HT-29 (cell line): ENCODE results near the gene TSHB. TPM values are rescaled to one million over a fixed set of nuclear protein-coding genes. Genes with fewer than 3 reads are reported as not detected.
"Not testable (repeated sequence)": the region's sequence is repeated elsewhere in the genome, so short reads cannot be mapped to it uniquely, and the experiment has no call there.

Experiments used
- DNase-seq: peaks from one replicate; pipeline ENCODE4 v3.0.0-alpha.2; 2015; ENCODE audit warnings: low spot score
- total RNA-seq: library from RNA; depleted of rRNA; stranded (reverse); fragments of >200 nt; shearing (Covaris generic); gene quantifications from 2 replicates; pipeline ENCODE4 v1.2.3, GENCODE V29; 2014; rRNA removed

Gene TSHB
- total RNA-seq: not detected in 2 replicates

- no peak for DNase-seq
Measured at GRCh38 chr1:115029526-115029925, at the start of gene TSHB. TSS of gene TSHB (plus strand) at chr1:115029826. CDS start at chr1:115033363, 3,537 bp downstream.

DNA sequence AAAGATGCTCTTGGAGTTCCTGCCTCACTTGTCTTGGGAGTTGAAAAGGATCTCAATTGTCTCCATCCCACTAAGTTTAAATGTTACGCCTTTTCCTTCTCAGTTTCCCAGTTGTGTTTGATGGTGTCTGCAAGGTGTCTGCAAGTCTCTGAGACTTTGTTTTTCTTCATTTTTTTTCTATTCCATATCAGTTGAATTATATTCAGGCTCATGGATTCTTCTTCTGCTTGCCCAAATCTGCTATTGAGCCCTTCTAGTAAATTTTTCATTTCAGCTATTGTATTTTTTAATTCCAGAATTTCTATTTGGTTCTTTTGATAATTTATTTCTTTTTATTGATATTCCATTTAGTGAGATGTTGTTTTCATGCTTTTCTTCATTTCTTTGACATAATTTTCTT is 47.4 kb upstream of the TSHB start:
- no peak for DNase-seq

DNA sequence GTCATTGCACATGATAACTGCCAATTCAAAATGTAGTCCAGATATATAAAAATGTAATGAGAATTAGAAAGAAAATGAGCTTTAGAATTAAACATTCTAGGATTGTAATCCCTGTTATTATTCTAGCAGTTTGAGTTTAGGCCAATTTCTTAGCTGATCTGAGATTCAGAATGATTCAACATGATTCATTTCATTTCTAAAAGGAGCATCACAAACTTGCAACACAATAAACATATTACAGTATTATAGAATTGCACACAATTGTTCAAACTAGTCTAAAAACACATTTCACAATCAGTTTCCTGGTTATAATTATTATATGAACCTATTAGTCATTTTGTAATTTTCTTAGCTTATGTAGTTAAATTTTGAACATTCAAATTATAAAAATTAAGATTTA is 43.3 kb upstream of the TSHB start:
- DNase-seq: no peak

DNA sequence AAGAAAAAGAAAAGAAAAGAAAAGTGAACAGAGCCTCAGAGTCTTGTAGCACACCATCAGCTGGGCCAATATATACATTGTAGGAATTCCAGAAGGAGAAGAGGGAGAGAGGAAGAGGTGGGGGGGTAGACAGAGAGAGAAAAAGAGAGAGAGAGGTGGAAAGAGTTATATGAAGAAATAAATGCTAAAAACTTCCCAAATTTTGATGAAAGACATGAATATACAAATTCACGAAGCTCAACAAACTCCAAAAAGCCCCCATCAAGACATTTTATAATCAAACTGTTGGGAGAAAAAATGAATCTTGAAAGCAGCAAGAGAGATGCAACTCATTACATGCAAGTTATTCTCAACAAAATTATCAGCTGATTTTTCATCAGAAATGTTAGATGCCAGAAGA is 41.5 kb upstream of the TSHB start:
- DNase-seq: no peak

DNA sequence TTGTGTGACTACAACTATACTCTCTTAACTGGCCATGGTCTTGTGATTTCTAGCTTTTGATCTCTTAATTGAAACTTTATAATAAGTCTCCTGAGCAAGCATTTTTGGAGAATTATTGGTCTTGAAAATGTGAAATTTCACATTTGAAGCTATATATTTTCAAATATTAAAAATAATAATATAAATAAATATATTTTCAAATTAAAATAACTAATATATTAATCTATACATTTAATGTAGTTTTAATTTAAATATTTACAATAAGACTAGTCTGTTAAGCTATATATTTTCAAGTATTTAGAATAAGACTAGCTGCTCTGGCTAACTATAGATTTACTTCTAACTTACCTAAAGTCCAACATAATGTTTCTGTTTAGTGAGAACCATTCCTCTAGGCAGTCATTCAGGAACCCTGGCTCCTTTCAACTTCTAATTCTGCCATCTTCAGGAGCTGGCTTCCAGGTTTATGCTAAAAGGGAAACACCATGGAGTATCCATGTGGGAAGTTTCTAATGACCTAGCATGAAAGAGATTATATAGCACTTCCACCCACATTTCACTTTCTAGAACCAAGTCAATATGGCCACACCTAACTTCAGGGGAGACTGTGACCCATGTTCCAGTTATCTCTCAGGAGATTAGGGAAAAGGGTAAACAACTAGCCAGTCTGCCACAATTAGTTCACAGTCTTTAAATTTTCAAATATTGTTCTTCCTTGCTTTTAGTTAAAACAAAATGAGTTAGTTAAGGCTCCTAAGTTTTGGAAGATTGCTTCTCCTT is 31.9 kb upstream of the TSHB start:
- DNase-seq: no peak

GRCh38 chr1:115006191-115006590 is 23.4 kb upstream of the TSHB start:
- DNase-seq: no peak

DNA sequence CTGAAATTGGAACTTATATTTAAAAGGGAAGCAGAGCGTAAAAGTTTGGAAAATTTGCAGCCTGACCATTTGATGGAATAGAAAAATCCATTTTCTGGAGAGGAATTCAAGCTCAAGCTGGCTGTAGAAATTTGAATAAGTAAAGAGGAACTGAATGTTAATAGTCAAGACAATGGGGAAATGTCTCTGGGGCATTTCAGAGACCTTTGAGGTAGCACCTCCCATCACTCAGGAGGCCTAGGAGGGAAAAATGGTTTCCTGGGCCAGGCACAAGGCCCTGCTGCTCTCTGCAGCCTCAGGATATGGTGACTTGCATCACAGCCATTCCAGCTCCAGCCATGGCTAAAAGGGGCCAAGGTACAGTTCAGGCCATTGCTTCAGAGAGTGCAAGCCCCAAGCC is 17.6 kb upstream of the TSHB start:
- DNase-seq: no peak

- no peak for DNase-seq
Measured at GRCh38 chr1:115012434-115012833, 17.2 kb upstream of the TSHB start.

GRCh38 chr1:115013792-115014191 is 15.8 kb upstream of the TSHB start:
- DNase-seq: no peak

- DNase-seq: not testable (repeated sequence)
Measured at GRCh38 chr1:115019549-115019948, 10.1 kb upstream of the TSHB start.

DNA sequence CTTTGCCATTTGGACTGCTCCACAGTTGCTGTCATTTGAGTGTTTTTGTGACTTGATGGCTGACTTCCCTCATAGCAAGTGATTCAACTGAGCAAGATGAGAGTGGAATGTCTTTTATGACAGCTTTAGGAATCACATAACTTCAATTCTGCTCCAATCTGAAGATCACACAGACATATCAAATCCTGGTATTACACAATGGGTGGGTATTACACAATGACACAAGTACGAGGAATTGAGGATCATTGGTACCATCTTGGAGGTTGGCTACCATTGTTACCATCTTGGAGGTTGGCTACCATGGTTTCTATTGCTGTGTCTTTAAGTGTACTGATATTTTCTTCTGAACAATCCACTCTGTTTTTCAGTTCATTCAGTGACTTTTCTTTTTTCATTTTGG is 8.5 kb upstream of the TSHB start:
- no peak for DNase-seq

GRCh38 chr1:115023593-115023992 is 6.0 kb upstream of the TSHB start:
- DNase-seq: no peak

- DNase-seq: no peak
Measured at GRCh38 chr1:115031595-115031994, 2.0 kb downstream of the TSHB start.

GRCh38 chr1:115035652-115036051 is 6.0 kb downstream of the TSHB start:
- DNase-seq: no peak

DNA sequence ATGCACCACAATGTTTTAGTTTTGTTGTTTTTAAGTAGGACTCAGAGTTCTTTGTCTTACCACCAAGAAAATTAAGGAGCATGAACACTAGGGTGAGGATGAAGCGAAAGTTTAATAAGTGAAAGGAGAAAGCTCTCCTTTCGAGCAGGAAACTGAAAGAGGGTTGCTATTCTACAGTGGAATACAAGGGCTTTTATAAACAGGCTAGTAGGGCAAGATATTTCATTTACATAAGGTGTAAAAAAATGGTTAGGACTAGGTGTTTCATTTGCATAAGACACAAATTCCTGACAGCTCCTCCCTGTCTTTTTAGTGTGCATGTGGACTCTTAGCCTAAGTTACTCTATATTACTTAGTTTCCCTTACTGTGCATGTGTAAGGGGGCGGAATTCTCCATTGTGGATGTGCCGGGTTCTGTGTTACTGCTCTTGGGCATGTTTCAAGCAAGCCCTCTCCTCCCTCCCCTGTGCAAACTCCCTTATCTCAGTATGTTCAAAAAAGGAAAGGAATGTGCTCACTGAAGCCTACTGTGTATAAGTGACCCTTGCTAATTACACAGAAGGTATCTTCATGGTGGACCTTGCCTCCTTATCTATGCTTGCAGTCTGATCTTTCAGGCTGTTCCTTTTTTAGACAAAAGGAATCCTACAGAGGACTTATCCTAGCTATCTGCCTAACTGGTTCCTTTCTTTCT is 7.3 kb downstream of the TSHB start:
- no peak for DNase-seq

DNA sequence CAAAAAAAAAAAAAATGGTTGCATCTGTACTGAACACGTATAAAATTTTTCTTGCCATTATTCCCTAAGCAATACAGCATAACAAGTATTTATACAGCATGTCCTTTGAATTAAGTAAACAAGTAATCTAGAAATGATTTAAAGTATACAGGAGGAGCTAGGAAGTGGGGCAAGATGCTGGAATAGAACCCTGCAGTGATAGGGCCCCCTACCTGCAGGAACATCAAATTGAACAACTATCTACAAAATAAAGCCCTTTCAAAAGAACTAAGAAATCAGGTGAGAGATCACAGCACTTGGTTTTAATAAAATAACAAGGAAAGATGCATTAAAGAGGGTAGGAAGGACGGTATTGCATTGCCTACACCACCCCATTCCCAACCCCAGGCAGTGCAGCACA is 10.9 kb downstream of the TSHB start:
- no peak for DNase-seq

GRCh38 chr1:115041654-115042053 is 12.0 kb downstream of the TSHB start:
- peak; percentile 57 for DNase-seq

GRCh38 chr1:115046751-115047150 is 17.1 kb downstream of the TSHB start:
- no peak for DNase-seq

- no peak for DNase-seq
Measured at GRCh38 chr1:115051850-115052249, 22.2 kb downstream of the TSHB start.

DNA sequence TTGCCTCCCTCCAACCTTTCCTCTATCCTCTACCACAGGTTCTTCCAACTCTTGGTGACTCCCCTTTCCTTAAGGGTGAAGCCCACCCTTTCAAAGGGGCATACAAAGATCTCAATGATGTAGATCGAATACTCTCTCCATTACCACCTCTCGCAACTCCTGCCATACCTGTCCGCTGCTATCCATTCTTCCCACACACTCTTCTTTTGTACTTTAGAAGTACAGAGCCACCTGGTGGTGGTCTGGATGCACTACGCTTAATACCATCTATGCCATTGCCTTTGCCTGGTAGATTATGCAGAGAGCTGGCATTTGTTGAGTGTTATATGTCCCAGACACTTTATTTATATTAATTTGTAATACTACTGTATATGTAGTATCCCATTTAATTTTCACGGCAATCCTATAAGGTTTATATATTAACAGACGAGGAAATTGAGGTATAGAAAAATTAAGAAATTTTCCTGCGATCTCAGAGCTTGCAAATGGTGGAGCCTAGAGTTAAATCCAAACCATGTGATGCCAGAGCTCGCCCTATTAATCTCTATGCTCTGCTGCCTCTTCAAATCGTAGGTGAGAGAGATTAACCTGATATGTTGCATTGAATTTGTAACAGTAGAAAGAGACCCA is 22.9 kb downstream of the TSHB start:
- peak; percentile 84 for DNase-seq

DNA sequence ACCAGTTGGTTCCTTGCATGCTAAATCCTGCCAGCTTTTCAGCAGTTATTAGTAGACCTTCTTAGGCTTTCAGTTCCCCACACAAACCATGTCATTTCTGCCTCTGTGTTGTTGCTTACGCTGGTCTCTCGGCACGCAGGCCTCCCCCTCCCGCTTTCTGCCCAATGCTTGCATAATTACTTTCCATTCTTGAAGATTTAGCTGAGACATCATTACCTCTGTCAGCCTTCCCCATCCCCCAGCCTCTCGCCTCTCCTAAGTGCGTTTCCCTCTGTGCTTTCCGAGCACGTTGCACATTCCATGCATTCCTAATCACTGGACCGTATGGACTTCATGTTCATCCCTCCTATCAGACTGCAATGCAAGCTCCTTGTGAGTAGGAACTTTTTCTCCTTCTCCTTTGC is 26.8 kb downstream of the TSHB start:
- DNase-seq: no peak

- DNase-seq: no peak
Measured at GRCh38 chr1:115057661-115058254, 28.1 kb downstream of the TSHB start.
